BJ (cell line): ENCODE results near the gene SAP30BP. TPM values are rescaled to one million over a fixed set of nuclear protein-coding genes. Genes with fewer than 3 reads are reported as not detected.
A peak's percentile ranks its signal among the peaks of the same experiment; 100 is the strongest.

Source experiments
- CTCF ChIA-PET: fragments of 350-600 bp; formaldehyde crosslinking; extraction: SDS; loops from one replicate; lab custom pipeline; 2021; ENCODE audit warnings: antibody characterized with exemption, inconsistent platforms; lab: Yijun Ruan, JAX
- POLR2A ChIA-PET: fragments of 300-600 bp; sonication (Branson Sonifier 250); formaldehyde crosslinking; extraction: SDS; loops from one replicate; lab custom pipeline; 2021; ENCODE audit warnings: antibody characterized with exemption; lab: Charles Lee
- DNase-seq: peaks from one replicate; pipeline ENCODE4 v3.0.0-alpha.2; 2011; ENCODE audit warnings: low read depth
- H3K27me3 ChIP-seq: 2 replicates; pipeline ENCODE4 v1.6.0; 2011; ENCODE audit warnings: low read length; ENCODE audit not compliant: control insufficient read depth, insufficient read depth
- H3K36me3 ChIP-seq: 2 replicates; pipeline ENCODE4 v1.5.1; 2011; ENCODE audit warnings: low read length; ENCODE audit not compliant: control insufficient read depth, insufficient read depth
- H3K4me3 ChIP-seq: 2 replicates; pipeline ENCODE4 v1.5.1; 2011; ENCODE audit warnings: low read depth, mild to moderate bottlenecking, control low read depth, low read length
- CTCF ChIP-seq: IDR thresholded peaks from 2 replicates; pipeline ENCODE4 v1.5.1; 2011; ENCODE audit warnings: low read depth, mild to moderate bottlenecking, control low read depth, inconsistent platforms, low read length, moderate library complexity; ENCODE audit not compliant: insufficient read depth
- polyA plus RNA-seq: library from polyadenylated mRNA; depleted of rRNA; stranded (reverse); fragments of >200 nt; gene quantifications from 2 replicates; pipeline ENCODE4 v1.2.3, GENCODE V29; 2011

Gene SAP30BP
- polyA plus RNA-seq, 1 experiment: 84.8 TPM

GRCh38 chr17:75680431-75680830 lies 13.3 kb downstream of the SAP30BP start:
- no peak for DNase-seq
- CTCF ChIA-PET: interaction anchor here (0.6 to 19.7 kb wide), 16 partner anchors 10 to 83 kb away, joined by 3 to 607 read pairs (median 4); partner anchors contain the start of gene SMIM5
- peaks cover 4% of the 10 kb centered on the region for H3K36me3 ChIP-seq

GRCh38 chr17:75681289-75681688 lies 14.2 kb downstream of the SAP30BP start:
- peaks cover 4% of the 10 kb centered on the region for H3K36me3 ChIP-seq
- ChIA-PET POLR2A (interaction anchor here (0.7 to 1.3 kb wide), 2 partner anchors 12 to 99 kb away, joined by 3 to 4 read pairs; a partner anchor contains a TSS), CTCF (interaction anchor here (1.0 to 19.7 kb wide), 5 partner anchors 9 to 68 kb away, joined by 3 to 607 read pairs (median 9); no protein-coding TSS in a partner anchor)
- DNase-seq: peak; percentile 71
- H3K27me3 ChIP-seq: no peaks in the 10 kb centered on the region
- no peak overlapping the region for H3K4me3 ChIP-seq
- no peak for TF ChIP-seq CTCF

More at GRCh38 chr17:75680431-75680830, 13.3 kb downstream of the SAP30BP start:
- TF ChIP-seq CTCF: no peak
- POLR2A ChIA-PET: interaction anchor here (0.6 kb wide), 1 partner anchor 882 kb away, joined by 5 read pairs; no protein-coding TSS in a partner anchor
- Histone ChIP-seq H3K27me3 (no peaks in the 10 kb centered on the region), H3K4me3 (no peak overlapping the region)

GRCh38 chr17:75683583-75683982 lies 16.4 kb downstream of the SAP30BP start:
- POLR2A ChIA-PET: interaction anchor here (0.6 to 0.8 kb wide), 2 partner anchors 58 to 96 kb away, joined by 5 to 7 read pairs; no protein-coding TSS in a partner anchor
- no peak overlapping the region for H3K4me3 ChIP-seq
- no peak for TF ChIP-seq CTCF
- no peaks in the 10 kb centered on the region for H3K27me3 ChIP-seq
- peaks cover 2% of the 10 kb centered on the region for H3K36me3 ChIP-seq
- DNase-seq: no peak
- CTCF ChIA-PET: interaction anchor here (0.6 to 19.7 kb wide), 7 partner anchors 8 to 83 kb away, joined by 3 to 607 read pairs (median 6); partner anchors contain the start of gene SMIM5

GRCh38 chr17:75684249-75684648 lies 17.1 kb downstream of the SAP30BP start:
- ChIA-PET POLR2A (interaction anchor here (0.6 to 0.8 kb wide), 2 partner anchors 57 to 96 kb away, joined by 5 to 7 read pairs; no protein-coding TSS in a partner anchor), CTCF (interaction anchor here (0.8 to 19.7 kb wide), 7 partner anchors 9 to 84 kb away, joined by 3 to 607 read pairs (median 7); partner anchors contain the start of gene SMIM5)
- Histone ChIP-seq H3K27me3 (no peaks in the 10 kb centered on the region), H3K4me3 (no peak overlapping the region), H3K36me3 (peaks cover 2% of the 10 kb centered on the region; the same call in 1 of the 2 replicates)
- TF ChIP-seq CTCF: no peak
- DNase-seq: no peak

- ChIA-PET CTCF (interaction anchor here (0.8 to 19.7 kb wide), 6 partner anchors 8 to 84 kb away, joined by 3 to 607 read pairs (median 10); partner anchors contain the start of gene SMIM5), POLR2A (no interaction called here)
- Histone ChIP-seq H3K36me3 (peaks cover 2% of the 10 kb centered on the region; the same call in 1 of the 2 replicates), H3K27me3 (no peaks in the 10 kb centered on the region), H3K4me3 (no peak overlapping the region)
- DNase-seq: peak; percentile 78
- TF ChIP-seq CTCF: no peak
These were observed 17.8 kb downstream of the SAP30BP start for GRCh38 chr17:75684924-75685323.
